Measurements from ENCODE around the gene STK11.

The STK11 gene

GRCh38 chr19:1213391-1214286 is 8.1 kb downstream of the STK11 start:
- no peaks in the 10 kb centered on the region for H3K27me3 ChIP-seq (ENCODE audit: control insufficient read depth, insufficient read depth, low read length)
- no peak overlapping the region for H3K27ac ChIP-seq (ENCODE audit: low read length)
- H3K9me3 ChIP-seq (ENCODE audit: control insufficient read depth, insufficient read depth, low read length): no peaks in the 10 kb centered on the region
- peaks cover 4% of the 10 kb centered on the region; the same call in 1 of the 2 replicates for H3K4me1 ChIP-seq (ENCODE audit: control insufficient read depth, insufficient read depth, low read length)
- no CpG with 5 or more reads among the region's 39 CpGs for WGBS (ENCODE audit: insufficient coverage, insufficient read length)
- no peak for DNase-seq (ENCODE audit: low read depth, low spot score)
- H3K36me3 ChIP-seq (ENCODE audit: control insufficient read depth, insufficient read depth, low read length): peaks cover 3% of the 10 kb centered on the region; the same call in 1 of the 2 replicates
- no peak overlapping the region for H3K4me3 ChIP-seq (ENCODE audit: low read length)

DNA sequence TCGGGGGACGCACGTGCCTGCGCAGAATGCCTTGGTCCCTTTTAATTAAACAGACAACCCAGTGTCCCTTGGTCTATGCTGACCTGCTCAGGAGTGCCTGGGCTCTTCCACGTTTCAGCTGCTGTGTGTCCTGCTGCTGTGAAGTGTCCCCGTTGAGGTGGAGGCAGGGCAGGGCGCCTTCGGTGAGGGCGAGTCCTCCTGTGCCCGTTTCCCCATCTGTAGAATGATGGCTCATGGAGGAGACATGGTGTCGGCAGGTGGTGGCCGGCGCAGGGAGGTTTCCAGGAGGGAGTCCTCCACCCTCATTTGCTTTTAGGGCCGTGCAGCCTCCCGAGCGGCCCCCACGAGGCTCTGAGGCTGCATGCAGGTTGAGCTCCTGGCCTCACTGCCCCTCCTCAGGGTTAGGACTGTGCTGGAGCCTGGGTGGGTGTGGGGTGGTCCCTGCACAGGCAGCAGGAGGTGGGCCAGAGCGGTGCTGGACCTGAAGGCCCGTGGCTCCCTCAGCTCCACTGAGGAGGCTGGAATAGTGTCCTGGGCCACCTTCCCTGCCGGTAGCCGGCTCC is 8.8 kb downstream of the STK11 start:
- Histone ChIP-seq H3K36me3 (ENCODE audit: control insufficient read depth, insufficient read depth, low read length) (peaks cover 3% of the 10 kb centered on the region; the same call in 1 of the 2 replicates), H3K4me1 (ENCODE audit: control insufficient read depth, insufficient read depth, low read length) (peaks cover 4% of the 10 kb centered on the region; the same call in 1 of the 2 replicates), H3K9me3 (ENCODE audit: control insufficient read depth, insufficient read depth, low read length) (no peaks in the 10 kb centered on the region), H3K27me3 (ENCODE audit: control insufficient read depth, insufficient read depth, low read length) (no peaks in the 10 kb centered on the region), H3K27ac (ENCODE audit: low read length) (no peak overlapping the region), H3K4me3 (ENCODE audit: low read length) (no peak overlapping the region)
- DNase-seq (ENCODE audit: low read depth, low spot score): no peak
- no CpG with 5 or more reads among the region's 21 CpGs for WGBS (ENCODE audit: insufficient coverage, insufficient read length)

DNA sequence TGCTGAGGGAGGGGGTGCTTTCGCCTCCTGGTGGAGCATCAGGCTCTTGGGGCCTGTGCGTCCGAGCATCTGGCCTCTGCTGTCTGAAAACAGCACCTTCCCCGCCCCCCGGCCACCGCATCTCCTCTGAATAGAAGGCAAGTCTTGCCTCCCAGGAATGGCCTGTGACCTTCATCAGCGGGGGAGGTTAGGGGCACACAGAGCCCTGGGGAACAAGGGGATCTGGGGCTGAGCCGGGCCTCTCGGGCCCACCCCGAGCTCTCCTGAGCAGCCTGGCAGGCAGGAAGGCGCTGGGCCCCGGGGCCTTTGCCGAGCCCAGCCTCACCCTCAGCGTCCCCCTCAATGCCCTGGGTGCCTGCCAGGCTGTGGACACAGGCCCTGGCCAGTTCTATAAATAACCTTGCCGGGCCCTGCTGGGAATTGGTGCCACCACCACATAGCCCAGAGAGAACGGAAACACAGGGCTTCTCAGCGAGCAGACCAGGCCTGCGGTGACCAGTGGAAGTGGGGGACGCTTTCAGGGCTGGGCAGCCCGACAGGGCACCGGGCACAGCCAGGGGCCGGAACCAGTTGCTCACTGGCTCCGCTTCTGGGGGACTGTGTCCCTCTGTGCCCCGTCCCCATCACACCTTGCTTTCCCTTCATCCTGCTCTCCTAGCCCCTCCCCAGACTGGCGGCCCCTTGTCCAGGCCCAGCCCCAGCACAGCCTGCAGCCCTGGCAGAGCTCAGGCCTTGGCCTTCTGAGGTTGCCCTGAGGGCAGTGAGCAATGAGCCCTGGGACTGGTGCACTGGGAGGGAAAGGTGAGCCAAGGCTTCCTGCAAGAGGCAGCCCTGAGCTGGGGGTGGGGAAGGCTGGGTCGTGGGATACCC is 9.5 kb downstream of the STK11 start:
- H3K4me3 ChIP-seq (ENCODE audit: low read length): no peak overlapping the region
- no peak for DNase-seq (ENCODE audit: low read depth, low spot score)
- H3K36me3 ChIP-seq (ENCODE audit: control insufficient read depth, insufficient read depth, low read length): peaks cover 3% of the 10 kb centered on the region; the same call in 1 of the 2 replicates
- no peaks in the 10 kb centered on the region for H3K9me3 ChIP-seq (ENCODE audit: control insufficient read depth, insufficient read depth, low read length)
- no CpG with 5 or more reads among the region's 26 CpGs for WGBS (ENCODE audit: insufficient coverage, insufficient read length)
- H3K4me1 ChIP-seq (ENCODE audit: control insufficient read depth, insufficient read depth, low read length): peaks cover 4% of the 10 kb centered on the region; the same call in 1 of the 2 replicates
- H3K27ac ChIP-seq (ENCODE audit: low read length): no peak overlapping the region
- H3K27me3 ChIP-seq (ENCODE audit: control insufficient read depth, insufficient read depth, low read length): no peaks in the 10 kb centered on the region

DNA sequence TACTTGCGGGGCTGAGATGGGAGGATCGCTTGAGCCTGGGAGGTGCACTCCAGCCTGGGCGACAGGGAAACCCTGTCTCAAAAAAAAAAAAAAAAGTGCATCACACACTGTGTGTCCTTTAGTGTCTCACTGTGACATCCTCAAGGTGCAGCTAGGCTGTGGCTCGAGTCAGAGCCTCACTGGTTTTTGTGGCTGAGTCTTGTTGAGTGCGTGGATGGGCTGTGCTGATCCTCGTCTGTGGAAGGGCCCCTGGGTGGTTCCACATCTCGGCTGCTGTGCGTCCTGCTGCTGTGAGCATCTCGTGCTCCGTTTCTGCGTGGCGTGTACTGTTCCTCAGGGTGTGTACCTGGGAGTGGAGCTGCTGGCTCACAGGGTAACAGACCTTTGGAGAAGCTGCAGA is 11.2 kb downstream of the STK11 start:
- no peaks in the 10 kb centered on the region for H3K9me3 ChIP-seq (ENCODE audit: control insufficient read depth, insufficient read depth, low read length)
- DNase-seq (ENCODE audit: low read depth, low spot score): no peak
- no peak overlapping the region for H3K4me3 ChIP-seq (ENCODE audit: low read length)
- no peaks in the 10 kb centered on the region for H3K4me1 ChIP-seq (ENCODE audit: control insufficient read depth, insufficient read depth, low read length)
- WGBS (ENCODE audit: insufficient coverage, insufficient read length): no CpG with 5 or more reads among the region's 12 CpGs
- peaks cover 3% of the 10 kb centered on the region; the same call in 1 of the 2 replicates for H3K36me3 ChIP-seq (ENCODE audit: control insufficient read depth, insufficient read depth, low read length)
- no peak overlapping the region for H3K27ac ChIP-seq (ENCODE audit: low read length)
- H3K27me3 ChIP-seq (ENCODE audit: control insufficient read depth, insufficient read depth, low read length): no peaks in the 10 kb centered on the region

- Histone ChIP-seq H3K4me1 (ENCODE audit: control insufficient read depth, insufficient read depth, low read length) (no peaks in the 10 kb centered on the region), H3K4me3 (ENCODE audit: low read length) (no peak overlapping the region), H3K9me3 (ENCODE audit: control insufficient read depth, insufficient read depth, low read length) (no peaks in the 10 kb centered on the region), H3K36me3 (ENCODE audit: control insufficient read depth, insufficient read depth, low read length) (peaks cover 3% of the 10 kb centered on the region; the same call in 1 of the 2 replicates), H3K27ac (ENCODE audit: low read length) (no peak overlapping the region), H3K27me3 (ENCODE audit: control insufficient read depth, insufficient read depth, low read length) (no peaks in the 10 kb centered on the region)
- WGBS (ENCODE audit: insufficient coverage, insufficient read length): no CpG with 5 or more reads among the region's 15 CpGs
- no peak for DNase-seq (ENCODE audit: low read depth, low spot score)
Observed at GRCh38 chr19:1217366-1217765, 11.8 kb downstream of the STK11 start.

DNA sequence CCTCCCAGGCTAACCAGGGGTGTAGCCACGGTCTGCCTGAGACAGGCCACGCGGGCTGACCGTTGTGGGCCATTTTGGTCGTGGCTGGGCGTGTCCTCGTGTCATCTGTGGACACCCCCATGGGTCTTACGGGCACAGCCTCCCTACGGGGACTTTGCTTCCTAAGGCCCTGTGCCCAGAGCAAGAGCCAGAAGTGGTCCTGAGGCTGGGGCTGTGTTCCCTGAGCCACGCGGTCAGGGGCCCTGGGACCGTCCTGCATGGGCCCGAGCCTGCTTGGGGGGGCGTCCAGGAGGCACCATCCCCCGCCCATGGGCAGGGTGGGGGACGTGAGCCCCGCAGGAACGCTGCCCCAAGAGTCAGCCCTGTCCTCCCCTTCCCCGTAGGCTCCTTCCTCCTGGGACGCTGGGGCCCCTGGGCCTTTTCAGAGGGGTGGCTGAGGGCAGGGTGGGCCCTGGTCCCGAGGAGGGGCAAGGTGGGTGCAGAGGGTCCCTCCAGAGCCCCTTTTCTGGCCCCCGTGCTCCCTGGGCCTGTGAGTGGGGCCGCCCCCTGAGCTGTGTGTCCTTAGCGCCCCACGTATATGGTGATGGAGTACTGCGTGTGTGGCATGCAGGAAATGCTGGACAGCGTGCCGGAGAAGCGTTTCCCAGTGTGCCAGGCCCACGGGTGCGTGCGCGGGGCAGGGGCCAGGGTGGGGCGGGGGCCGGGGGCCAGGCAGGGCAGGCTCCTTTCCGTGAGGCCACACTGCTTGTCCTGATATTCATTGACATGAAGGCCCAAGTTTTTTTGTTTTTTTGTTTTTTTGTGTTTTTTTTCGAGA is 13.4 kb downstream of the STK11 start:
- WGBS (ENCODE audit: insufficient coverage, insufficient read length): no CpG with 5 or more reads among the region's 37 CpGs
- Histone ChIP-seq H3K36me3 (ENCODE audit: control insufficient read depth, insufficient read depth, low read length) (peaks cover 6% of the 10 kb centered on the region; the same call in 1 of the 2 replicates), H3K4me3 (ENCODE audit: low read length) (no peak overlapping the region), H3K27ac (ENCODE audit: low read length) (no peak overlapping the region), H3K9me3 (ENCODE audit: control insufficient read depth, insufficient read depth, low read length) (no peaks in the 10 kb centered on the region), H3K27me3 (ENCODE audit: control insufficient read depth, insufficient read depth, low read length) (no peaks in the 10 kb centered on the region), H3K4me1 (ENCODE audit: control insufficient read depth, insufficient read depth, low read length) (no peaks in the 10 kb centered on the region)
- DNase-seq (ENCODE audit: low read depth, low spot score): no peak

DNA sequence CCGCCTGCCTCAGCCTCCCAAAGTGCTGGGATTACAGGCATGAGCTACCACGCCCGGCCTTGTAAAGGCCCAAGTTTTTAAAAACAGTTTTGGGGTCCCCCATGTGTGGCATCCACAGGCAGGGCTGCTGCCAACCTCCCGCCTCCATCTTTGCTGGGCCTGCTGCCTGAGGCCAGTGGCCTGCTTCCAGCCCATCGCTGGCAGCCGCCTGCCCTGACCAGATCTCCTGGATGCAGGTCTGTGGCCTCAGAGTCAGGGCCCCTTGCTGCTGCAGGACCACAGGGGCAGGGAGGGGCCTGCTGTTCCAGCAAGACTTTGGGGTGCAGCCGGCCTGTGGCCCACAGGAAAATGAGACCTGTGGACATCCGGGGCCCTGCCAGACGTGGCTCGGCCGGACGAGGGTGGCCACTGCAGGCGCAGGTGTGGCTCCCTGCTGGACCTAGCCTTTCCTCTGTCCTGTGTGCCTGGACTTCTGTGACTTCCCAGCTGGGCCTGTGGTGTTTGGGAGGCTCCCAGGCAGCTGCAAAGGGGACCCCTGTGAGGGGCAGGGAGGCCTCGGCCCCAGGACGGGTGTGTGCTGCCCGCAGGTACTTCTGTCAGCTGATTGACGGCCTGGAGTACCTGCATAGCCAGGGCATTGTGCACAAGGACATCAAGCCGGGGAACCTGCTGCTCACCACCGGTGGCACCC is 14.4 kb downstream of the STK11 start:
- no CpG with 5 or more reads among the region's 19 CpGs for WGBS (ENCODE audit: insufficient coverage, insufficient read length)
- no peak overlapping the region for H3K4me3 ChIP-seq (ENCODE audit: low read length)
- H3K36me3 ChIP-seq (ENCODE audit: control insufficient read depth, insufficient read depth, low read length): peaks cover 10% of the 10 kb centered on the region; the same call in 1 of the 2 replicates
- no peaks in the 10 kb centered on the region for H3K9me3 ChIP-seq (ENCODE audit: control insufficient read depth, insufficient read depth, low read length)
- no peak overlapping the region for H3K27ac ChIP-seq (ENCODE audit: low read length)
- DNase-seq (ENCODE audit: low read depth, low spot score): no peak
- no peaks in the 10 kb centered on the region for H3K4me1 ChIP-seq (ENCODE audit: control insufficient read depth, insufficient read depth, low read length)
- no peaks in the 10 kb centered on the region for H3K27me3 ChIP-seq (ENCODE audit: control insufficient read depth, insufficient read depth, low read length)

DNA sequence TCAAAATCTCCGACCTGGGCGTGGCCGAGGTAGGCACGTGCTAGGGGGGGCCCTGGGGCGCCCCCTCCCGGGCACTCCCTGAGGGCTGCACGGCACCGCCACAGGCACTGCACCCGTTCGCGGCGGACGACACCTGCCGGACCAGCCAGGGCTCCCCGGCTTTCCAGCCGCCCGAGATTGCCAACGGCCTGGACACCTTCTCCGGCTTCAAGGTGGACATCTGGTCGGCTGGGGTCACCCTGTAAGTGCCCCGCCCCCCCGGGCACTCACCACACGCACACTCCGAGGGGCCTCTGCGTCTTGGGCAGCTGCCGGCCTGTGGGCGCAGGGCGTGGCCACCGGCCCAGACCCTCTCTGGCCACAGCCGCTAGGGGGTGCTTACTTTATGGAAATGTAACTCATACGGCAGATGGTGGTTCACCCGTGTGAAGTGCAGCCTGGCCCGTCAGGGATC is 14.9 kb downstream of the STK11 start:
- DNase-seq (ENCODE audit: low read depth, low spot score): no peak
- H3K4me1 ChIP-seq (ENCODE audit: control insufficient read depth, insufficient read depth, low read length): no peaks in the 10 kb centered on the region
- no peak overlapping the region for H3K27ac ChIP-seq (ENCODE audit: low read length)
- H3K27me3 ChIP-seq (ENCODE audit: control insufficient read depth, insufficient read depth, low read length): no peaks in the 10 kb centered on the region
- no peak overlapping the region for H3K4me3 ChIP-seq (ENCODE audit: low read length)
- no peaks in the 10 kb centered on the region for H3K9me3 ChIP-seq (ENCODE audit: control insufficient read depth, insufficient read depth, low read length)
- no CpG with 5 or more reads among the region's 33 CpGs for WGBS (ENCODE audit: insufficient coverage, insufficient read length)
- peaks cover 10% of the 10 kb centered on the region; the same call in 1 of the 2 replicates for H3K36me3 ChIP-seq (ENCODE audit: control insufficient read depth, insufficient read depth, low read length)
